ENCODE measurements around the gene SFT2D1.
"Not testable (repeated sequence)": the region's sequence is repeated elsewhere in the genome, so short reads cannot be mapped to it uniquely, and the experiment has no call there.

SFT2D1 gene

GRCh38 chr6:166362427-166362826 lies 20.1 kb upstream of the SFT2D1 start:
- not testable (repeated sequence) for DNase-seq

GRCh38 chr6:166361077-166361429 lies 18.7 kb upstream of the SFT2D1 start:
- no peak for DNase-seq

- DNase-seq, result no peak
These were observed 18.1 kb upstream of the SFT2D1 start for GRCh38 chr6:166360243-166361076.

- DNase-seq, result no peak
These were observed 13.2 kb upstream of the SFT2D1 start for GRCh38 chr6:166355552-166355951.

GRCh38 chr6:166354965-166355364 lies 12.6 kb upstream of the SFT2D1 start:
- DNase-seq, result no peak

- DNase-seq, result no peak
These were observed 11.8 kb upstream of the SFT2D1 start for GRCh38 chr6:166354143-166354542.

GRCh38 chr6:166353507-166353906 lies 11.2 kb upstream of the SFT2D1 start:
- DNase-seq, result no peak

- no peak for DNase-seq
These were observed 10.6 kb upstream of the SFT2D1 start for GRCh38 chr6:166352923-166353322.

GRCh38 chr6:166351715-166352285 lies 9.5 kb upstream of the SFT2D1 start:
- DNase-seq, result peak; percentile 18

- no peak for DNase-seq
These were observed 6.1 kb upstream of the SFT2D1 start for GRCh38 chr6:166348305-166348949.

- DNase-seq, result no peak
These were observed 4.6 kb upstream of the SFT2D1 start for GRCh38 chr6:166346965-166347364.

- DNase-seq, result no peak
These were observed 4.1 kb upstream of the SFT2D1 start for GRCh38 chr6:166346449-166346848.

GRCh38 chr6:166345672-166346071 lies 3.3 kb upstream of the SFT2D1 start:
- DNase-seq, result not testable (repeated sequence)

- not testable (repeated sequence) for DNase-seq
These were observed 2.6 kb upstream of the SFT2D1 start for GRCh38 chr6:166344921-166345320.

GRCh38 chr6:166344240-166344639 lies 1.9 kb upstream of the SFT2D1 start:
- DNase-seq, result no peak

GRCh38 chr6:166343150-166343487 lies 774 bp upstream of the SFT2D1 start:
- no peak for DNase-seq

- DNase-seq, result no peak
These were observed 382 bp downstream of the SFT2D1 start for GRCh38 chr6:166341977-166342348.

GRCh38 chr6:166341464-166341863 lies 881 bp downstream of the SFT2D1 start:
- DNase-seq, result no peak

- DNase-seq, result no peak
These were observed 3.5 kb downstream of the SFT2D1 start for GRCh38 chr6:166338854-166339253.

- no peak for DNase-seq
These were observed 5.5 kb downstream of the SFT2D1 start for GRCh38 chr6:166336847-166337246.

GRCh38 chr6:166335378-166336302 lies 6.7 kb downstream of the SFT2D1 start:
- no peak for DNase-seq

- DNase-seq, result no peak
These were observed 7.5 kb downstream of the SFT2D1 start for GRCh38 chr6:166334878-166335277.
